Measurements from ENCODE around the gene JPT1. TPM values are rescaled to one million over a fixed set of nuclear protein-coding genes. Genes with fewer than 3 reads are reported as not detected.

The JPT1 gene
- total RNA-seq, 1 experiment from 2014 or later = 98.2 TPM

DNA sequence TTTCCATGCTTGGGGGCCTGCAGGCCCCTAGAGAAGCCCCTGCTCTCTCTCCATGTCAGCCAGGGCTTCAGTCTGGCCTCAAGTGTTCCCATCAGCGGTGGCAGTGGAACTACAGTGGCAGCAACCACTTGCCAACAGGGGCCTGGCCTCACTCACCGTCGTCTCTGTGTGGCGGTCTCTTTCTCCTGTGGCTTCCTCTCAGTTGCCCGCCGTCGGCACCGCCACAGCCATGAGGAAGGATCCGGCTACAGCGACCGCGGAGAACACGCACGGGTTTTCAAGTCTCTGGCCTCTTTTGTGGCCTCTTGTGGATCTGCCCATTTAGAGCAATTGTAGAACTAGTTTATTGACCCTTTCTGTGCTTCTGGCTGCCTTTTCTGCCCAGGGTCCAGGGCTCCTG, 36.0 kb downstream of the JPT1 start:
- Histone ChIP-seq H3K27me3 (ENCODE audit: low read length) (no peaks in the 10 kb centered on the region), H3K4me1 (ENCODE audit: low read length) (peaks cover 37% of the 10 kb centered on the region), H3K4me3 (ENCODE audit: low read length) (no peak overlapping the region), H2AFZ (ENCODE audit: low read length) (no peak overlapping the region), H3K9me3 (ENCODE audit: low read length) (no peaks in the 10 kb centered on the region), H4K20me1 (ENCODE audit: insufficient read depth, low read depth, low read length) (0 out of 2 replicates have a peak, but pooled peaks cover 3% of the 10 kb centered on the region), H3K9ac (ENCODE audit: low read length) (no peak overlapping the region), H3K27ac (ENCODE audit: low read length) (no peak overlapping the region), H3K9me2 (replicated peaks; ENCODE audit: insufficient read depth, low read length) (no peaks in the 10 kb centered on the region), H3K79me2 (ENCODE audit: low read length) (peaks cover 23% of the 10 kb centered on the region), H3K36me3 (ENCODE audit: insufficient read depth, low read length) (0 out of 2 replicates have a peak, but pooled peaks cover 3% of the 10 kb centered on the region), H3K4me2 (ENCODE audit: low read depth, low read length, poor library complexity, severe bottlenecking) (no peak overlapping the region)
- peak; percentile 15 for DNase-seq

DNA sequence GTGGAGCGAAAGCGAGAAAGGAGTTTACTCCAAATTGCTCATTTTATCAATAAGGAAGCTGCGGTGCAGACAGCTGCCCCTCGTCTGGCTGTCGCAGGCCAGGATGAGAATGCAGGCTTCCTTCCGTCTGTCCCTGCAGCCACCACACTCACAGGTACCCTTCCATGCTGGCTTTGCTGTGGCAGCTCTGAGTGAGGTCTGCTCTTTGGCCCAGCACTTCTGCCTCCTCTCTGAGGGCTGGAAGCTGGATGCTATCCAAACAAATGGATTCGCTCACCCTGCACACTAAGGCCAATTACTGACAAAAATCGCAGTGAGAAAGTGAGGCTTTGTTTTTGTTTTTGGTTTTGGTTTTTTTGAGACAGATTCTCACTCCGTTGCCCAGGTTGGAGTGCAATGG, 37.6 kb downstream of the JPT1 start:
- peak; percentile 37 for DNase-seq
- H3K36me3 ChIP-seq (ENCODE audit: insufficient read depth, low read length) = 0 out of 2 replicates have a peak, but pooled peaks cover 3% of the 10 kb centered on the region
- no peak overlapping the region for H3K27ac ChIP-seq (ENCODE audit: low read length)
- no peak overlapping the region for H2AFZ ChIP-seq (ENCODE audit: low read length)
- 0 out of 2 replicates have a peak, but pooled peaks cover 3% of the 10 kb centered on the region for H4K20me1 ChIP-seq (ENCODE audit: insufficient read depth, low read depth, low read length)
- H3K4me3 ChIP-seq (ENCODE audit: low read length) = no peak overlapping the region
- no peak overlapping the region for H3K9ac ChIP-seq (ENCODE audit: low read length)
- H3K27me3 ChIP-seq (ENCODE audit: low read length) = no peaks in the 10 kb centered on the region
- no peaks in the 10 kb centered on the region for H3K9me2 ChIP-seq (replicated peaks; ENCODE audit: insufficient read depth, low read length)
- H3K4me1 ChIP-seq (ENCODE audit: low read length) = peaks cover 38% of the 10 kb centered on the region
- no peaks in the 10 kb centered on the region for H3K9me3 ChIP-seq (ENCODE audit: low read length)
- H3K4me2 ChIP-seq (ENCODE audit: low read depth, low read length, poor library complexity, severe bottlenecking) = no peak overlapping the region
- H3K79me2 ChIP-seq (ENCODE audit: low read length) = peaks cover 25% of the 10 kb centered on the region

DNA sequence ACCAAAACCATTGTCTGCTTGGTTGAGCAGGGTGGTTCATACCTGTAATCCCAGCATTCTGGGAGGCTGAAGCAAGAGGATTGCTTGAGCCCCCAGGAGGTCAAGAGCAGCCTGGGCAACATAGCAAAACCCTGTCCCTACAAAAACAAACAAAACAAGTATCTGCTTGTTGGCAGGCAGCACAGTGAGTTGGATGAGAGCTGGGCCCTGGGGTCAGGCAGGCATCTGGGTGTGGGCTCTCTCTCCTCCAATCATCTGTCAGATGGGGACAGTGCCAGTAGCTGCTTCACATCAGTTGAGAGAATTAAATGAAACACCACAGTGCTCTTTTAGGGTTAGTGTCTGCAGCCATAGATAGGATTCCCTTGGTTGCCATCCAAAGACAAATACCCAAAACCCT, 38.8 kb downstream of the JPT1 start:
- Histone ChIP-seq H4K20me1 (ENCODE audit: insufficient read depth, low read depth, low read length) (0 out of 2 replicates have a peak, but pooled peaks cover 3% of the 10 kb centered on the region), H3K4me2 (ENCODE audit: low read depth, low read length, poor library complexity, severe bottlenecking) (no peak overlapping the region), H3K27ac (ENCODE audit: low read length) (no peak overlapping the region), H3K4me1 (ENCODE audit: low read length) (peaks cover 49% of the 10 kb centered on the region), H3K79me2 (ENCODE audit: low read length) (peaks cover 37% of the 10 kb centered on the region), H3K4me3 (ENCODE audit: low read length) (no peak overlapping the region), H3K9ac (ENCODE audit: low read length) (no peak overlapping the region), H3K27me3 (ENCODE audit: low read length) (no peaks in the 10 kb centered on the region), H3K9me3 (ENCODE audit: low read length) (no peaks in the 10 kb centered on the region), H2AFZ (ENCODE audit: low read length) (no peak overlapping the region), H3K9me2 (replicated peaks; ENCODE audit: insufficient read depth, low read length) (no peaks in the 10 kb centered on the region), H3K36me3 (ENCODE audit: insufficient read depth, low read length) (0 out of 2 replicates have a peak, but pooled peaks cover 3% of the 10 kb centered on the region)
- no peak for DNase-seq

DNA sequence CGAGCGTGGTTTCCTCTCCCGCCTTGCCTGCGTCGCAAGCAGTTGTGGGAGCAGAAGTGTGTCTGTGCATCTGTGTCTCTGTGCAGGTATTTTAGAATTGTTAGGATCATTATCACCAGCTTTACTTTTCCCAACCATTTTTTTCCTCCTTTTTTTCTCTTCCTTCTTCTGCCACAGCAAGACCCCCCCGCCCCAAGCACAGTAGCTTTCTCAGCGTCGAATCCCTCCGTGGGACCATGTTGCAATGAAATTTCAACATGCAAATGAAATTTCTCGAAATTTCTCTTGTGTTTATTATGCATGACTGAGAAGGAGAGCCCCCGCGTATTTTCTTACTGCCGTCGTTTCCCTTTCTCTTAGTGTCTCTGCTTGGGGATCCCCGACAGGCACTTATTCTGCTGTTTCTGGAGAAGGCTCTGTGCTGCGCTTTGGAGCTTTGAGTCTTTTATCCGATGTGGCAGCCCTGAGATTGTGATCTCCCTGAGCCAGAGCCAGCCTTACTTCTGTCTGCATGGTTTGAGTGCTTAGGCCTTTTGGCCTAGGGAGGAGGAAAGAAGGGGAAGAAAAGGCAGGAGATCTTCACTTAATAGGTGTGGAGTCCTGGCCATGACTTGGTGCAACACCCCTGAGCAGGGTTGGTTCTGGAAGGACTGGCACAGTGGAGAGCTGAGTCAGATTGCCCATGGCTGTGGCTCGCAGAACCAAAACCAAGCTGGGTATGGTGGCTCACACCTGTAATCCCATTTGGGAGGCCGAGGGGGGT, 39.6 kb downstream of the JPT1 start:
- Histone ChIP-seq H3K9me3 (ENCODE audit: low read length) (no peaks in the 10 kb centered on the region), H3K79me2 (ENCODE audit: low read length) (peaks cover 41% of the 10 kb centered on the region), H3K9me2 (replicated peaks; ENCODE audit: insufficient read depth, low read length) (no peaks in the 10 kb centered on the region), H3K4me2 (ENCODE audit: low read depth, low read length, poor library complexity, severe bottlenecking) (peak overlapping the region; percentile 73), H3K27ac (ENCODE audit: low read length) (0 out of 2 replicates have a peak overlapping the region, but pooled peaks have one; percentile 14), H3K4me1 (ENCODE audit: low read length) (peaks cover 53% of the 10 kb centered on the region), H4K20me1 (ENCODE audit: insufficient read depth, low read depth, low read length) (0 out of 2 replicates have a peak, but pooled peaks cover 3% of the 10 kb centered on the region), H3K36me3 (ENCODE audit: insufficient read depth, low read length) (0 out of 2 replicates have a peak, but pooled peaks cover 3% of the 10 kb centered on the region), H3K9ac (ENCODE audit: low read length) (peak overlapping the region; percentile 59), H2AFZ (ENCODE audit: low read length) (no peak overlapping the region; the same call in 1 of the 2 replicates), H3K27me3 (ENCODE audit: low read length) (no peaks in the 10 kb centered on the region), H3K4me3 (ENCODE audit: low read length) (peak overlapping the region; percentile 59; the same call in 1 of the 2 replicates)
- DNase-seq = peak; percentile 55

DNA sequence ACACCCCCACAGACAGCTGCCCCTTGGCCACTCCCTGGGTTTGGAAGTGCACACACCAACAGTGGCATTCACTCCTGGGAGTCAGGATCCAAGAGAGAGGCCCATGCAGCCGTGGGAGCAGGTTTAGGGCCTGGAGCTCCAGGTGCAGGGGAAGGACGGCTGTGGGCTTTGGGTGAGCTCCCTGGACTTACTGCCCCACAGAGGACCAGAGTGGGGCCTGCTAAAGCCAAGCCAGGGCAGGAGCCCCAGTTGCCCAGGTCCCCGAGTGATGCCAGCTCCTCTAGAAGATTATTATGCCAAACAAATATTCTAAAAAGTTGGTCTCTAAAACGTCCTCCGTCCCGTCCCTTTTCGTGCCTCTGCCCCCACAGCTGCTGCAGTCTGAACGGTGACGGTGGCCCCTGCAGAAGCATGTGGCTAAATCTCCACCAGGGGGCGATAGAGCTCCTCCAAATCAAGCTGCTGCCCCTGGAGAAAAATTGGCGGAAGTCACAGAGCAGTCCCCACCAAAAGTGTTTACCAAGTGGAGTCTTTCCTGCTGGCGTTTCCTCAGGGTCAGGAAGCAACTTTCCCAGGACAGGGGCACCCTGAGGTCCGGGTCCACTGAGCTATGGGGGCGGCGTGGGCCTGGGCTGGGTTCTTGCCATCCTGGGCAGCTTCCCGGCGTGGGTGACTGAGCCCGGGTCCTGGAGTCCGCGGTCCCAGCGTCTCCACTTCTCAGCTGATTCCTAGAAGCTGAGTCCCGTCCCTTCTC, 40.3 kb downstream of the JPT1 start:
- Histone ChIP-seq H3K27me3 (ENCODE audit: low read length) (no peaks in the 10 kb centered on the region; the same call in 1 of the 2 replicates), H4K20me1 (ENCODE audit: insufficient read depth, low read depth, low read length) (0 out of 2 replicates have a peak, but pooled peaks cover 3% of the 10 kb centered on the region), H3K27ac (ENCODE audit: low read length) (0 out of 2 replicates have a peak overlapping the region, but pooled peaks have one; percentile 14), H3K36me3 (ENCODE audit: insufficient read depth, low read length) (0 out of 2 replicates have a peak, but pooled peaks cover 3% of the 10 kb centered on the region), H3K4me2 (ENCODE audit: low read depth, low read length, poor library complexity, severe bottlenecking) (peak overlapping the region; percentile 73), H3K4me1 (ENCODE audit: low read length) (peaks cover 60% of the 10 kb centered on the region), H3K9me3 (ENCODE audit: low read length) (no peaks in the 10 kb centered on the region), H3K9me2 (replicated peaks; ENCODE audit: insufficient read depth, low read length) (no peaks in the 10 kb centered on the region), H3K9ac (ENCODE audit: low read length) (peak overlapping the region; percentile 59), H3K4me3 (ENCODE audit: low read length) (peak overlapping the region; percentile 59; the same call in 1 of the 2 replicates), H2AFZ (ENCODE audit: low read length) (peak overlapping the region; percentile 40; the same call in 1 of the 2 replicates), H3K79me2 (ENCODE audit: low read length) (peaks cover 41% of the 10 kb centered on the region)
- DNase-seq = peak; percentile 96

DNA sequence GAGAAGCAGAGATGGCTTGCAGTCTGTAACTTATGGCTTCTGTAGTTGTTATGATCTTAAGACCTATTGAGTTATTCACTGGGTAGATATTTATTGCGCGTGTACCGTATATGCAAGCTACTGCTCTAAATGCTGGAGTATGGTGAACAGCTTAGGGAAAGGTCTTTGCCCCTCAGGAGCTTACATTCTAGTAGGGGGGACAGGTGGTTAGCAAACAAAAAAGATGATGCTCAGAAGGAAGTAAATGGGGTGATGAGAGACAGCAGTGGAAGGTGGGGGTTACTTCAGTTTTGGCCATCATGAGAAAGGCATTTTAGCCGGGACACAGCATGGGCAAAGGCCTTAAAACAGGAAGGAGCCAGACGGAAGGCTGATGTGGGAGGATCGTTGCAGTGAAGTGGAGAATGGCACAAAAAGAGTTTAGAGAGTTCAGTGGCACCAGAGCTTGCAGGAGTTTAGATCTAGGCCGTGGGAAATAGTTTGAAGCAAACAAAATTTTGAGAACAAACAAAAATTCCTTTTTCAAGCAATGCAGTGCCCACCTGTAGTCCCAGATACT, 42.5 kb downstream of the JPT1 start:
- H3K4me1 ChIP-seq (ENCODE audit: low read length) = peaks cover 52% of the 10 kb centered on the region
- no peak overlapping the region for H3K27ac ChIP-seq (ENCODE audit: low read length)
- H3K9ac ChIP-seq (ENCODE audit: low read length) = no peak overlapping the region
- 0 out of 2 replicates have a peak, but pooled peaks cover 3% of the 10 kb centered on the region for H4K20me1 ChIP-seq (ENCODE audit: insufficient read depth, low read depth, low read length)
- H3K9me2 ChIP-seq (replicated peaks; ENCODE audit: insufficient read depth, low read length) = no peaks in the 10 kb centered on the region
- DNase-seq = no peak
- no peaks in the 10 kb centered on the region; the same call in 1 of the 2 replicates for H3K27me3 ChIP-seq (ENCODE audit: low read length)
- no peak overlapping the region; the same call in 1 of the 2 replicates for H3K4me3 ChIP-seq (ENCODE audit: low read length)
- peaks cover 39% of the 10 kb centered on the region for H3K79me2 ChIP-seq (ENCODE audit: low read length)
- no peak overlapping the region for H2AFZ ChIP-seq (ENCODE audit: low read length)
- H3K9me3 ChIP-seq (ENCODE audit: low read length) = no peaks in the 10 kb centered on the region
- H3K4me2 ChIP-seq (ENCODE audit: low read depth, low read length, poor library complexity, severe bottlenecking) = peak overlapping the region; percentile 92
- H3K36me3 ChIP-seq (ENCODE audit: insufficient read depth, low read length) = 0 out of 2 replicates have a peak, but pooled peaks cover 3% of the 10 kb centered on the region

DNA sequence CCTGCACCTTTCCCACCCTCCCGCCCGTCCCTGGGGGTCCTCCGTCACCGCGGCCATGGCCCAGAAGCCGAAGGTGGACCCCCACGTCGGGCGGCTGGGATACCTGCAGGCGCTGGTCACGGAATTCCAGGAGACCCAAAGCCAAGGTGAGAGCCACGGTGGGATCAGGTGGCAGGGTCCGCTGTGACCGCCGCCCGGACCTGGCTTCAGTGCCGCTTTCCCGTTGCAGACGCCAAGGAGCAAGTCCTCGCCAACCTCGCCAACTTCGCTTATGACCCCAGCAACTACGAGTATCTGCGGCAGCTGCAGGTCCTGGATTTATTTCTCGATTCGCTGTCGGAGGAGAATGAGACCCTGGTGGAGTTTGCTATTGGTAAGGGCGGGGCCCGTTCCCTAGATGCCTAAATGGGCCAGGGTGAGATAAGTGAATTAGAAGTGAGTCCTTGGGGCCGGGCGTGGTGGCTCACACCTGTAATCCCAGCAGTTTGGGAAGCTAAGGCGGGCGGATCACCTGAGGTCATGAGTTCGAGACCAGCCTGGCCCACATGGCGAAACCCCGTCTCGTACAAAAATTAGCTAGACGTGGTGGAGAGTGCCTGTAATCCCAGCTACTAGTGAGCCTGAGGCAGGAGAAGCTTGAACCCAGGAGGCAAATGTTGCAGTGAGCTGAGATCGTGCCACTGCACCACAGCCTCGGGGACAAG, 43.9 kb downstream of the JPT1 start:
- no peaks in the 10 kb centered on the region for H3K9me3 ChIP-seq (ENCODE audit: low read length)

More for the DNA sequence above, 43.9 kb downstream of the JPT1 start:
- H2AFZ ChIP-seq (ENCODE audit: low read length) = no peak overlapping the region
- peaks cover 44% of the 10 kb centered on the region for H3K4me1 ChIP-seq (ENCODE audit: low read length)
- DNase-seq = peak; percentile 39
- 0 out of 2 replicates have a peak, but pooled peaks cover 3% of the 10 kb centered on the region for H3K36me3 ChIP-seq (ENCODE audit: insufficient read depth, low read length)
- peaks cover 29% of the 10 kb centered on the region for H3K79me2 ChIP-seq (ENCODE audit: low read length)
- no peak overlapping the region for H3K27ac ChIP-seq (ENCODE audit: low read length)
- no peaks in the 10 kb centered on the region; the same call in 1 of the 2 replicates for H3K27me3 ChIP-seq (ENCODE audit: low read length)
- H3K9ac ChIP-seq (ENCODE audit: low read length) = peak overlapping the region; percentile 73
- no peaks in the 10 kb centered on the region for H4K20me1 ChIP-seq (ENCODE audit: insufficient read depth, low read depth, low read length)
- no peaks in the 10 kb centered on the region for H3K9me2 ChIP-seq (replicated peaks; ENCODE audit: insufficient read depth, low read length)
- H3K4me2 ChIP-seq (ENCODE audit: low read depth, low read length, poor library complexity, severe bottlenecking) = peak overlapping the region; percentile 92
- H3K4me3 ChIP-seq (ENCODE audit: low read length) = peak overlapping the region; percentile 94
